Activated naive CD4-positive, alpha-beta T cell treated with anti-CD3 and anti-CD28 coated beads, Interleukin-2, amount 50 U/mL, for 72 hours (primary cell): ENCODE results near the gene FOCAD. TPM values are rescaled to one million over a fixed set of nuclear protein-coding genes. Genes with fewer than 3 reads are reported as not detected.
A peak's percentile ranks its signal among the peaks of the same experiment; 100 is the strongest.

Experiments used
- ATAC-seq, 2 donors: fragments of 150-1000 bp; cut with Tn5 transposase; 2 replicates each; pipeline ENCODE4 v1.10.0; 2021; ENCODE audit warnings: mild to moderate bottlenecking in 2 of 2, moderate library complexity in 2 of 2
- DNase-seq, 2 donors: peaks; one replicate each; pipeline ENCODE4 v3.0.0; 2021 to 2022; ENCODE audit warnings: low spot score in 2 of 2
- H3K27ac Mint-ChIP-seq, 2 donors: one replicate each; pipeline ENCODE4 v1.8.0; 2022; ENCODE audit warnings: mild to moderate bottlenecking in 2 of 2, mixed read lengths in 2 of 2
- H3K36me3 Mint-ChIP-seq, 2 donors: one replicate each; pipeline ENCODE4 v1.8.0; 2022; ENCODE audit warnings: mixed read lengths in 2 of 2
- H3K9me3 Mint-ChIP-seq, 2 donors: one replicate each; pipeline ENCODE4 v1.8.0; 2022; ENCODE audit warnings: mixed read lengths in 2 of 2
- total RNA-seq, 2 donors: library from RNA; stranded (reverse); gene quantifications; one replicate each; pipeline ENCODE4 v1.2.3, GENCODE V29; 2022

Gene FOCAD
- total RNA-seq, 2 donors from 2014 or later = 25.4 to 27.9 TPM

DNA sequence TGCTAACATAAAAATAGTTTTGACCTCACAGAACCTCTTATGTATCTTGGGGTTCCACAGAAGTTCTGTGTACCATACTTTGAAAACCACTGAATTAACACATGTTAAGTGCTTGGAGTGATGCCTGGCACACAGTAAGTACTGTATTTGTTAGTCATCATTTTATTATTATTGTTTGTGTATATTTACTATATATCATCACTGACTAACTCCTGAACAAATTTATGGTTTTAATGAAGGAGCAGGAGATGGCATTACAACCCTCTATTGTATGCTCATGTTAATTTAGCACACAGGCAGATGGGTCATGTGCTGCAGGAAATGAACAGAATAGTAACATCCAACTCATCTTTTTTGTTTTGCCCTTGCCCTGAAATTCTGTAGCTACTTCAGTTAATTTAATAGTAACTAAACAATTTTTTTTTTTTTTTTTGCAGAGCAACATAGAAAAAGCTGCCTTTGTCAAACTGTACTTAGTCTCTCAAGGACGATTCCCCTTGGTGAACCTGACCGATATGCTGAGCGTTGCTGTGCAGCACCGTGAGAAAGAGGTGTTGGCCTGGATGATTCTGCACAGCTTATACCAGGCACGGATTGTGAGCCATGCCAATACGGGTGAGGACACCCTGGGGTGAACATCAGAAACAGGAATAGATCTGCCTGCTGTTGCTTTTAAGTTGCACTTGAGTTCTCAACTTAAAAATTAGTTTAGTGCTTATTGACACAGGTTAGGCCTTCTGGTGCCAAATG, 302.0 kb downstream of the FOCAD start:
- no peaks in the 10 kb centered on the region for H3K9me3 Mint-ChIP-seq
- H3K27ac Mint-ChIP-seq = no peak overlapping the region
- peaks cover 23 to 28% of the 10 kb centered on the region in 2 donors for H3K36me3 Mint-ChIP-seq
- no peak for DNase-seq
- no peak for ATAC-seq

DNA sequence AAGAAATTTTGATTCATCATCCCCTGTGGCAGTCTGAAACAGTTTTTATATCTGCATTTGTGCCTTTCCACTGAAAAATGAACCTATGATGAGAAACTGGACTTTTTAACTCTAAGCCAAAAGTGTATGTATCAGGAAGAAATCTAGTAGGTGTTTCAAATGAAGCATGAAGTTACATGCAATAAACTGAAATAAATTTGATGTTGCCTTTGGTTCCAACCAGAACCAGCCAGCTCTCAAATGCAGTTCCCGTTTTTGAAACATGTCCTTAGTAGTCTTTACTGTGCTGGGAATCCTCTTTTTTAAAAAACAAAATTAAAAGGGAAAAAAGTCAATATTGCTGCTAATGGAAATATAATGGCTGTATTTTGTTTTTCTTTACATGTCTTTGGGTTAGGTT, 303.5 kb downstream of the FOCAD start:
- Mint-ChIP-seq H3K27ac (no peak overlapping the region), H3K9me3 (no peaks in the 10 kb centered on the region), H3K36me3 (peaks cover 18 to 19% of the 10 kb centered on the region in 2 donors)
- DNase-seq (no peak), ATAC-seq (no peak)

DNA sequence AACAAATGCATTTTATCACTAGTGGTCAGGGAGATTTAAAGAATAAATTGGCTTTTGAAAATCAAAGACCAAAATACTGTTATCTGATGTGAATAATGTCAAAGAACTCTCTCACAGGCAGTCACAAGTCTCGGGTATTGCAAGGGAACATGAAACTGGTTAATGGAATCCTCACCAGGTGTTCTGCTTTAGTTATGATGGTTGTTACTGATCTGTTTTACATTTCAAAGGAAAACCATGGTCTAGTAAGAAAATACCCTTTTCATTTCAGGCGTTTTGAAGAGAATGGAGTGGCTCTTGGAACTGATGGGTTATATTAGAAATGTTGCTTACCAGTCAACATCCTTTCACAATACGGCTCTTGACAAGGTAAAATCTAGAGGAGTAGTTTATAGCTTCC, 304.0 kb downstream of the FOCAD start:
- Mint-ChIP-seq H3K9me3 (no peaks in the 10 kb centered on the region), H3K36me3 (peaks cover 16% of the 10 kb centered on the region in 2 donors)
- ATAC-seq = no peak

DNA sequence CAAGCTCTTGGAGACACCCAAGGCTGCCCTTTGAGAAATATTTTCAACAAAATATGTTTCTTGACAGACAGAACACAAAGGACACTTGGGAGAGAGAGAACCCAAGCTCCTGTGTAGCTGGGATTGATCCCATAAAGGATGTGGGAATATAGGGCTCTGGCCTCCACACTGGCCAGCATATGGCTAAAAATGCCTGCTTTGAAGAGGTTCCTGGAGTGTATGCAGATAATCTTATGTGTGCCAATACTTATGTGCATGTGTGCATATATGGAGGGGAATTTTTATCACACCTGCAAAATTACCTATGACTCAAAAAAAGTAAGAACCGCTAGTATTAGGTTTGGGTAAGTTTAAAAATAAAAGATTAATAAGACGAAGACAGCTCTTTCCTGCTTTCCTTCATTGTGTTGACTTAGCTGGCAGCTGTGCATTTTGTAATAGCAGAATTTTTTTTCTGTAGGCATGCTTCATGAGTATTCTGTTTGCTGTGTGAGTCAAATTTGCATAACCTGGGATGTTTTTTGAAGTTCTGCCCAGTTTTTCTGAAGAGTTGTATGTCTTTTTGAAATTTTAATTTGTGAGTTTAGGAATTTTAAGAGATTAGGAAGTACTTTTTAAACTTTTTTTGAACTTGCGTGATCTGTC, 304.7 kb downstream of the FOCAD start:
- Mint-ChIP-seq H3K27ac (no peak overlapping the region), H3K36me3 (peaks cover 16% of the 10 kb centered on the region in 2 donors), H3K9me3 (no peaks in the 10 kb centered on the region)
- no peak for DNase-seq
- ATAC-seq = no peak

More for the DNA sequence above, 304.0 kb downstream of the FOCAD start:
- H3K27ac Mint-ChIP-seq = no peak overlapping the region
- no peak for DNase-seq

DNA sequence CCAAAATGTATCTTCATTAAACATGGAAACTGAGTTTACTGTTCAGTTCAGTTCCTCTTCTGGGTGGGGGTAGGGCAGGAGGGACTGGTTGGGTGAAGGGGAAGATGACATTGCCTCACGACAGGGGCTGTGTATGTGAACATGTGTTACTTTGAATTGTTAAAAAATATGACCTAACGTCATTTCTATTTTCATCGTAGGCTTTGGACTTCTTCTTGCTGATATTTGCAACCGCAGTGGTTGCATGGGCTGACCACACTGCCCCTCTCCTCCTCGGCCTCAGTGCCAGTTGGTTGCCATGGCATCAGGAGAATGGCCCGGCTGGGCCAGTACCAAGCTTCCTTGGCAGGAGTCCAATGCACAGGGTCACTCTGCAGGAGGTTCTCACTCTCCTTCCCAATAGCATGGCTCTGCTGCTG, 305.9 kb downstream of the FOCAD start:
- ATAC-seq (no peak), DNase-seq (no peak)
- Mint-ChIP-seq H3K9me3 (no peaks in the 10 kb centered on the region), H3K36me3 (peaks cover 16 to 21% of the 10 kb centered on the region in 2 donors), H3K27ac (no peak overlapping the region)

DNA sequence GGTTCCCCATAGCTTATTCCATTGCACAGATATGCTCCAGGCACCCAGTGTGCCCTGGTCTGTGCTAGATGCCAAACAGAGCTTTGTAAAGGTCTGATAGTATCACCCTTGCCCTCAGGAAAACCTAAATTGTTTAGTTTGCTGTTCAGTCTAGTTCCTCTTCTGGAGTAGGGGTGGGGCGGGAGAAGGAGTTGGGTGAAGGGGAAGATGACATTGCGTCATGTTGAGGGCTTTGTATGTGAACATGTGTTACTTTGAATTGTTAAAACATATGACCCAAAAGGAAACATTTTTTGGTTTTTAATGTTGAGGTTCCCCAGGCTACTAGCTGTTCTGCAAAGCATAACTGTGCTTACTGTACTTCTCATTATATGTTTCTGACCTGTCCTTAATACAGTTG, 306.8 kb downstream of the FOCAD start:
- no peak for DNase-seq
- no peak overlapping the region for H3K27ac Mint-ChIP-seq
- ATAC-seq = no peak
- H3K9me3 Mint-ChIP-seq = no peaks in the 10 kb centered on the region
- peaks cover 16 to 30% of the 10 kb centered on the region in 2 donors for H3K36me3 Mint-ChIP-seq

DNA sequence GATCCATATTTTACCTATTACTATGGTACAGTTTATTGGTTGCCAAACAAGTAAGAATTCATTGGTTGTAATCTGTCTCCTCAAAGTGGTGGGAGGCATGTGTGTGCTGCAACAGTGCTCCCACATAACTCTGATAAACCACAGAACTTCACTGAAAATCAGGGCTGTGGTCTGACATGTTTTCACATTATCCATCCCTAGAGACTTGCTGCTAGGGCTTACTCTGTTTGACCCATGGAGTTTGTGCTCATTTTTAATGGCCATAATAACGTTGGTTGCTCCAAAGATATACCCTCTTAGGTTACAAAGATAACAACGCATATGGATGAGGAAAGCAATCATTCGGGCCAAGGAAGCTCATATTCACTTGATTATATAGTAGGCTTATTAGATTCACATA, 310.4 kb downstream of the FOCAD start:
- DNase-seq (no peak), ATAC-seq (no peak)
- no peaks in the 10 kb centered on the region for H3K9me3 Mint-ChIP-seq
- H3K27ac Mint-ChIP-seq = no peak overlapping the region
- peaks cover 10 to 34% of the 10 kb centered on the region in 2 donors for H3K36me3 Mint-ChIP-seq

DNA sequence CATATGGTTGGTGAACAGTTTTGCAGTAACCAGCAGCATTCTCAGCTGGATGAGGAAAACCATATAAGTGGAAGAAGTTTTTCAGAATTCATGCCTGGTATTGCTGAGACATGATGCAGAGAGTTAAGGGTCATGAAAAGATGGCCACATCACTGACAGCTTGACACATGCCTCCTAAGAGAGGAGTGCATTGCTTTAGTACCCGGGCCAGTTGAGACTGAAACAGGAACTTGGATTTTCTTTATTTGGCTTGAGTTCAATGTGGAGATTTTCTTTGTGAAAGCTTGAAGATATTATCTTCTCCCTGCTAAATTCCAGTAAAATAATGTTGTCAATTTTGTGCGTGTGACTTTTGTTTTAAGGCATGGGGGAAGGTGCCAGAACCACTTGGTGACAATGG, 311.6 kb downstream of the FOCAD start:
- Mint-ChIP-seq H3K27ac (no peak overlapping the region), H3K36me3 (peaks cover 7 to 32% of the 10 kb centered on the region in 2 donors), H3K9me3 (peaks cover 0 to 3% of the 10 kb centered on the region in 2 donors)
- ATAC-seq (no peak), DNase-seq (no peak)

DNA sequence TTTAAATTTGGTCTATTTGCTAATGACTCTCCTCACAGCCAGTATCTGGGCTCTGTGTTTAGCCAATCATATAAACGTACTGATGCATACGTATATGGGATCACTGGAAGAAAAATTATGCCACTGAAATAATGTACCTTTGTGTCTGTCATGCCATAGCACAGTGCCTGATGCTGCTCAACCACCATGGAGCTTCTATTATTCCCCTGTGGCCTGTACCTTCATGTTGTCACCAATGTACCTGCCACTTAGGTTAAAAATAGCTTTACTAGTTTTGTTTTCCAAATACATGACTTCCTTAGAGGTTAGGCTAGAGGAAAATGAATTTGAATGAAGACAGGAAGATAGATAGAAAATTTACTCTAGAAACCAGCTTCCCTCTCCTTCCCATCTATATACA, 312.8 kb downstream of the FOCAD start:
- DNase-seq (no peak), ATAC-seq (no peak)
- peak overlapping the region in 1 of 2 donors; percentile 22 for H3K27ac Mint-ChIP-seq

DNA sequence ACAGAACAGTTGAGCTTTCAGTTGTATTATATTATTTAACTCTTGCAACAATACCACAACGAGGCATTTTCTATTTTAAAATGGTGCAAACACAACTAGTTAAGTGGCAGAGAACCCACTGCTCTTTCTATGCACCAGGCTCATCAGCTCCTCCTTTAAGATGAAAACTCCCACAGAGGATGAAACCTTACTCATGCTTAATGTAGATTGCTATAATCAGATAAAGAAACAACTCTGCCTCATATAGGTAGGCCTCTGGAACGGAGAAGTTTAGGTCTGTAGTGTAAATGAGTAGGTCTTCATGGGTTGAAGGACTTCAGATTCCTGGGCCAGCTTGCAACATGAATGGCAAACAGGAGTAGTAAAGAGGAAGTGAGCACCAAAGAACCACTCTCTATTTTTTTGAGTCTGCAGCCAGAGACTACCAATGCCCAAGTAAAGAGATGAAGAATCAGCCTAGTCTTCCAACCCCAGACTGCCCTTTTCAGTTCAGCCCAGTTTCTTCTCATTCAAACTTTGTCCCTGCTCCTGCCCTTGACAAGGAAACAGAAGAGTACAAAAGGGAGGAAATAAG, 313.5 kb downstream of the FOCAD start:
- ATAC-seq = peak; percentile 41 to 73
- Mint-ChIP-seq H3K36me3 (peaks cover 11 to 41% of the 10 kb centered on the region in 2 donors), H3K27ac (peak overlapping the region in 1 of 2 donors; percentile 22), H3K9me3 (peaks cover 7 to 10% of the 10 kb centered on the region in 2 donors)
- no peak for DNase-seq

More for the DNA sequence above, 312.8 kb downstream of the FOCAD start:
- Mint-ChIP-seq H3K9me3 (peaks cover 5 to 7% of the 10 kb centered on the region in 2 donors), H3K36me3 (peaks cover 11 to 41% of the 10 kb centered on the region in 2 donors)

DNA sequence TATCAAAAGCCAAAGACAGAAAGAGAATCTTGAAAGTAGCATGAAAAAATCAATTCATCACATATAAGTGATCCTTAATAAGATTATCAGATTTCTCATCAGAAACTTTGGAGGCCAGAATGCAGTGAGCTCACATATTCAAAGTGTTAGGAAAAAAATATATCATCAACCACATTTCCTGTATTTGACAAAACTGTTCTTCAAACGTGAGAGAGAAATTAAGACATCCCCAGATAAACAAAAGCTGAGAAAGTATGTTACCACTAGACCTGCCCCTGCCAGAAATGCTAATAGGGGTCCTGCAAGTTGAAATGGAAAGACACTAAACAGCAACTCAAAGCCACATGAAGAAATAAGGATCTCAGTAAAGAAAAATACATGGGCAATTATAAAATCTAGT, 317.5 kb downstream of the FOCAD start:
- peak overlapping the region in 1 of 2 donors; percentile 4 for H3K27ac Mint-ChIP-seq
- peaks cover 33 to 38% of the 10 kb centered on the region in 2 donors for H3K36me3 Mint-ChIP-seq
- H3K9me3 Mint-ChIP-seq = peaks cover 7 to 18% of the 10 kb centered on the region in 2 donors
- peak; percentile 9 to 55 for ATAC-seq
- no peak for DNase-seq

DNA sequence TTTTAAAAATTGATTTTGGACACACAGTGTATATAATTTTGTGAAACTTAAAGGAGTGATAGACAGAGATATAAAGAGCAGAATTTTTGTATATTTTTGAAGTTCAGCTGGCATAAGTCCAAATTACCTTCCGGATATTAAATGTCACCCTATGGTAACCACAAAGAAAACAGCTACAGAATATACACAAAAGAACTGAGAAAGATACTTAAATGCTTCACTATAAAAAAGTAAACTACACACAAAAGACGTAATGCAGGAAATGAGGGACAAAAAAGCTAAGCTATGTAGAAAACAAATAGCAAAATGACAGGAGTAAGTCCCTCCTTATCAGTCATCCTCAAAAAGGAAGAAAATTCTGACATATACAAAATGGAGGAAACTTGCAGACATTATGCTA, 318.0 kb downstream of the FOCAD start:
- Mint-ChIP-seq H3K27ac (peak overlapping the region; percentile 4 to 7), H3K9me3 (peaks cover 7 to 18% of the 10 kb centered on the region in 2 donors), H3K36me3 (peaks cover 33 to 34% of the 10 kb centered on the region in 2 donors)
- DNase-seq (no peak), ATAC-seq (peak in 1 of 2 donors; percentile 11)

DNA sequence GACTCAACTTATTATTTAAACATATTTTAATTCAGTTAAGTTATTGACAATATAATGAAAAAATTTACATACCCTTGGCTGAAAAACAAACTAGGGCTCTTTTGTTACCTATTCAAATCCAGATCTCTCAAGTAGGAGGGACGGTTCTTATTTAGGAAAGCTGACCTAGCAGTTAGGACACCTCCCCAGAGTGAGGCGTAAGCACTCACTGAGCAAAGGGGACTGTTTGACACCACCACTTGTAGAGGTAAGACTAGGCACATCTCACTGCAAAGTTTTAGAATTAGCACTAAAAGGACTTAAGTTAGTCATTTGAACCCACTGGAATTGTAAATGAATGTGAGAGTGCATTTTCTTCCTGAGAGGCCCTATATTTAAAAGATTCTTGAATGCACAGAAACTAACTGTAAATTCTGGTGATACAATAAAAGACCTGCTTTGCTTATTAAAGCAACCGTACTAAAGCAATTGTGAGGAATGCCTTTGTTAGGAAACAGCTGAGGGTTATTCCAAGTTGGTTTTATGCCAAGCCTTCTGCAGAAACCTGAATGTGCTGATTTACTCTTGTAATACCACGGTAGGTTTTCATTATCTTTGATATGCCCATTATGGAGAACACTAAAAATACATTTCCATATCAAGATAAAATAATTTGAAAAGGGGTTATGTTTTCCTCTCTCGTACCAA, 331.2 kb downstream of the FOCAD start:
- ATAC-seq (no peak), DNase-seq (no peak)
- H3K9me3 Mint-ChIP-seq = no peaks in the 10 kb centered on the region
- peaks cover under 1 to 31% of the 10 kb centered on the region in 2 donors for H3K36me3 Mint-ChIP-seq
- no peak overlapping the region for H3K27ac Mint-ChIP-seq

DNA sequence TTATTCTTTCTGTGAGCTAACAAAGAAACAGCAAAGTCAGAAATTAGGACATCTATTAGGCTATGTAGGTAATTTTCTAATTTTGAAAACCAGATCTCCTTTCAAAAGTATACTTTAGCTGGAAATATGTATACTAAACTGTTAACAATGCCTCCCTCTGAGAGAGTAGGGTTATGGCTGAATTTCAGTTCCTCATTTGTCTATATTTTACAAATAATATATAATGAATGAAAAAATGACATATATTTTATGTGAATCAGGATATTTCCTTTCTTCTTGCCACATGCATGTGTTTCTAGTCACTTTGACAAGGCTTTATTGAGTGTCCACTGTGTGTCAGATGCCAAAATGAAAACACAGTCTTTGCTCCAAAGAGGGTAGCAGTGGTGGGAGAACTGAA, 331.9 kb downstream of the FOCAD start:
- ATAC-seq = no peak
- DNase-seq = no peak
- Mint-ChIP-seq H3K27ac (no peak overlapping the region), H3K36me3 (peaks cover 0 to 32% of the 10 kb centered on the region in 2 donors), H3K9me3 (no peaks in the 10 kb centered on the region)

DNA sequence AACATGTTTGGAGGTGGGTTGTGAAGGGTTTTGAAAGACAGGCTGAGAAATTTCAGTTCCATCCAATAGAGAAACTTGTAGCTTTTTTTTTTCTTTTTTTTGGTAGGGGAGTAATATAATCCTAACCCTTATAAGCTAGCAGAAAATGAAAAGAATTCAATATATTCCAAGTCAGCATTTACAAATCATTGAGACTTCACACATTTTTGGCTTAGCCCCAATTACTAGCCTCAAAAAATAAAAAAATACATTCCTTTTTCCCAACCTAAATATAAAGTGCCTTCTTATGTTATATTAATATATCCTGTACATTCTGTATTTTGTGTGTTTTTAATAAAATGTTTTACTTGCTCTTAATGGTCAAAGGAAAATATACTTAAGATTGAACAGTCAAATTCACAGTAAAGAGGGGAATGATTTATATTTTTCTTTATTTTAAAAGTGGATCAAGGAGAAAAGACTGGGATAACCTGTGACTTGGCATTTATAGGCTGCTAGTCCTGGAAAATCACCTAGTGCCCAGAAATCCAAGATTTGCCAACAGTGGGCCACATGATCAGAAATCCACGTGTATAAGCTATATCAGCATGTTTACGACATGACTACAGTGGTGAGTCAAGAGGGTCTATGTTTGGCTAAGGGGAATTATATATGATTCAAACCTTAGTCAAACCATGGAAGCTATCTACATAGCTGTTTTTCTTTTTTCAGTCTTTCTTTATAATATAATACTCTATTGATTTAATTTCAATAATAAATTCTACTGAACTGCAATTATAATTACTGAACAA, 332.8 kb downstream of the FOCAD start:
- H3K36me3 Mint-ChIP-seq = peaks cover 0 to 39% of the 10 kb centered on the region in 2 donors
- no peaks in the 10 kb centered on the region for H3K9me3 Mint-ChIP-seq
- ATAC-seq (no peak), DNase-seq (no peak)
- H3K27ac Mint-ChIP-seq = no peak overlapping the region

DNA sequence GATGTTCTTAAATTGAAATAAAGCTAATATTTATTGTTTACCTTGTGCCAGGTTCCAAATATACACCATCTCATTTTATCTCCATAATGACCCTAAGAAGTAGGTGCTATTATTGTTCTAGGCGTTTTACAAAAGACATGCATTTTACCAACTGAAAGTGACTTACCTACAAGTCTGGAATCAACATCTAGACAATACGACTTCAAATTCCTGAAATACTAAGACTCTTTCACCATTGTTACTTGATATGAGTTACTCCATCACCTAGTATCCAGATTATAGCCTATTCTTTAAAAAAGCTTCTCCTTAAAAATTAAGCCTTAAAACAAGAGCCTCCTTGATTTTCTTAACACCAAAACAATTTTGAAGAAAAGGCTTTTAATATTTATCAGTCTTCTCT, 334.1 kb downstream of the FOCAD start:
- Mint-ChIP-seq H3K9me3 (peaks cover 0 to 4% of the 10 kb centered on the region in 2 donors), H3K36me3 (peaks cover 0 to 40% of the 10 kb centered on the region in 2 donors), H3K27ac (no peak overlapping the region)
- ATAC-seq (no peak), DNase-seq (no peak)
